Breast epithelium (tissue), 3 donors: Measurements from ENCODE around the gene C5orf22.

ENCODE experiments used
- CTCF ChIP-seq, 3 donors: fragments of 450-650 bp; IDR thresholded peaks; one replicate each; pipeline ENCODE4 v1.5.1; 2016 to 2017; ENCODE audit warnings: antibody characterized with exemption in 3 of 3, mild to moderate bottlenecking in 3 of 3, moderate library complexity in 3 of 3
- POLR2A ChIP-seq: fragments of 450-650 bp; IDR thresholded peaks from one replicate; pipeline ENCODE4 v1.6.1; 2016; ENCODE audit warnings: antibody characterized with exemption, mild to moderate bottlenecking, moderate library complexity
- POLR2AphosphoS5 ChIP-seq, 3 donors: sonication (generic); formaldehyde crosslinking; IDR thresholded peaks; one replicate each; pipeline ENCODE4 v1.6.1; 2017; ENCODE audit warnings: antibody characterized with exemption in 3 of 3

- TF ChIP-seq CTCF (IDR thresholded peaks at IDR 0.05) (no peak), POLR2A (no peak), POLR2AphosphoS5 (IDR thresholded peaks at IDR 0.05) (no peak)
Measured at GRCh38 chr5:31574772-31575171, 42.7 kb downstream of the C5orf22 start.
